PC-3 (cell line): ENCODE measurements around the gene SLAMF8.

Experiments used
- EZH2 ChIP-seq: fragments of 300-600 bp; sonication (generic); IDR thresholded peaks from one replicate; pipeline ENCODE4 v1.6.1; 2017; ENCODE audit warnings: antibody characterized with exemption, mild to moderate bottlenecking, low read length; ENCODE audit not compliant: unreplicated experiment
- TF ChIP-seq, protein P1 (sequence below): fragments of 300-600 bp; sonication (generic); conservative IDR thresholded peaks from 2 replicates; pipeline ENCODE4 v1.5.1; 2017; ENCODE audit warnings: antibody characterized with exemption, low read depth, mild to moderate bottlenecking, low read length

DNA sequence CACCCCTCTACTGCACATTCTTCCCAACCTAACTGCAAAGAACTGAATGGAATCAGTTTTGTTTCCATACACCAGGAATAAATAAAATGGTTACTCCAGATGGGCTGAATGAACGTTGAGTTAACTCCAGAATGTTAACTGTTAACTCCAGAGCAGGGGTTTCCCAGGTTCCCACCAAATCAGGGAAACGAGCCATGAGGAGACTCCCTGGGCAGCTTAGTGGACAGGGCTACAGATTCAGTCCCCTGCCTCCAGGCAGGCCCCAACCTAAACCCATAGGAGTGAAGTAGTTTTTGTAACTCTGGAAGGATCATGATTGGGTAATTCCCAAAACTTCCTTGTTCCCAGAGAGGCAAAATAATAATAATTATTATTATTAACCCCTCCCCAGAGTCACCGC is 21.7 kb downstream of the SLAMF8 start:
- TF ChIP-seq, protein P1, sequence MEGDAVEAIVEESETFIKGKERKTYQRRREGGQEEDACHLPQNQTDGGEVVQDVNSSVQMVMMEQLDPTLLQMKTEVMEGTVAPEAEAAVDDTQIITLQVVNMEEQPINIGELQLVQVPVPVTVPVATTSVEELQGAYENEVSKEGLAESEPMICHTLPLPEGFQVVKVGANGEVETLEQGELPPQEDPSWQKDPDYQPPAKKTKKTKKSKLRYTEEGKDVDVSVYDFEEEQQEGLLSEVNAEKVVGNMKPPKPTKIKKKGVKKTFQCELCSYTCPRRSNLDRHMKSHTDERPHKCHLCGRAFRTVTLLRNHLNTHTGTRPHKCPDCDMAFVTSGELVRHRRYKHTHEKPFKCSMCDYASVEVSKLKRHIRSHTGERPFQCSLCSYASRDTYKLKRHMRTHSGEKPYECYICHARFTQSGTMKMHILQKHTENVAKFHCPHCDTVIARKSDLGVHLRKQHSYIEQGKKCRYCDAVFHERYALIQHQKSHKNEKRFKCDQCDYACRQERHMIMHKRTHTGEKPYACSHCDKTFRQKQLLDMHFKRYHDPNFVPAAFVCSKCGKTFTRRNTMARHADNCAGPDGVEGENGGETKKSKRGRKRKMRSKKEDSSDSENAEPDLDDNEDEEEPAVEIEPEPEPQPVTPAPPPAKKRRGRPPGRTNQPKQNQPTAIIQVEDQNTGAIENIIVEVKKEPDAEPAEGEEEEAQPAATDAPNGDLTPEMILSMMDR: no peak
- no peak for TF ChIP-seq EZH2
